OCI-LY1 (cell line): ENCODE measurements around the gene LMLN.

Experiments used
- EZH2 ChIP-seq: fragments of 200-600 bp; sonication (generic), shearing (Covaris generic); IDR thresholded peaks from 2 replicates; pipeline ENCODE4 v1.8.0; 2017; ENCODE audit warnings: borderline replicate concordance, mixed run types, mild to moderate bottlenecking, antibody characterized with exemption, low read length, moderate library complexity, mixed read lengths
- TF ChIP-seq, protein P1 (sequence below): fragments of 200-600 bp; sonication (generic), shearing (Covaris generic); IDR thresholded peaks from 2 replicates; pipeline ENCODE4 v1.5.1; 2017; ENCODE audit warnings: mild to moderate bottlenecking, antibody characterized with exemption, low read length, moderate library complexity, mixed read lengths

DNA sequence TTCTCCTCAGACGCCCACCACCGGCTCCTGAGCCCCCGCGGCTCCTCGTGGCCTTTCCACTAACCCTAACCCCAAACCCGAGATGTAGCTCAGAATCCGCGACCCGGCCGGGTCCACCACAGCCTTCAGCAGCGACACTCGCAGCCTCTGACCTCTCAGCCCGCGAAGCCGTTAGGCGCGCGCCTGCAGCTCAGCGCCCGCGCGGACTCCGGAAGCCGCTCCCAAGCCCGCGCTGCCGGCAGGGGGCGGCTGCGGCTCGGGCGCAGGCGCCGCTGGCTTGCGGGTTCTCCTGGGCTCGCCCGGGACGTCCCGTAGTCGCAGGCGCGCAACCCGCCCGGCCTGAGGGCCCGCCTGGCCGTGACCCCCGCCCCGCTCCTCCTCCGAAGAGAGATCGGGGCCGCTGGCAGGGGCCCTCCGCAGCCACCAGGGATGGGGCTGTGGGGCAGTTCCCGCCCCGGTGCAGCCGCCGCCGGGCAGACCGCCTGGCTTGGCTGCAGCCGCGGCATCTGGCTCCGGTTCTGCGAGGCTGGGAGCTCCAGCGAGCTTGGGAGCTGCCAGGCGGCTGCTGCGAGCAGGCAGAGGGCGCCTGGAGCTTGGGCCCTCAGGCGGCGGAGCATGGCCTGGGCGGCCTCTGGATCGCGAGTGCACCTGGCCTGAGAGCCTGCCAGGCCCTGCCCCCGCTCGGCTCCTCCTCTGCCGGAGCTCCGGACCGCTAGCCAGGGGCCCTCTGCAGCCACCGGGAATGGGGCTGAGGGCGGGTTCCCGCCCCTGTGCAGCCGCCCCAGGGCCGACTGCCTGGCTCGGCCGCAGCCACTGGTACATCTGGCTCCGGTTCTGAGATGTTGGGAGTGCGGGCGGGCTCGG is 120.7 kb downstream of the LMLN start:
- TF ChIP-seq, protein P1, sequence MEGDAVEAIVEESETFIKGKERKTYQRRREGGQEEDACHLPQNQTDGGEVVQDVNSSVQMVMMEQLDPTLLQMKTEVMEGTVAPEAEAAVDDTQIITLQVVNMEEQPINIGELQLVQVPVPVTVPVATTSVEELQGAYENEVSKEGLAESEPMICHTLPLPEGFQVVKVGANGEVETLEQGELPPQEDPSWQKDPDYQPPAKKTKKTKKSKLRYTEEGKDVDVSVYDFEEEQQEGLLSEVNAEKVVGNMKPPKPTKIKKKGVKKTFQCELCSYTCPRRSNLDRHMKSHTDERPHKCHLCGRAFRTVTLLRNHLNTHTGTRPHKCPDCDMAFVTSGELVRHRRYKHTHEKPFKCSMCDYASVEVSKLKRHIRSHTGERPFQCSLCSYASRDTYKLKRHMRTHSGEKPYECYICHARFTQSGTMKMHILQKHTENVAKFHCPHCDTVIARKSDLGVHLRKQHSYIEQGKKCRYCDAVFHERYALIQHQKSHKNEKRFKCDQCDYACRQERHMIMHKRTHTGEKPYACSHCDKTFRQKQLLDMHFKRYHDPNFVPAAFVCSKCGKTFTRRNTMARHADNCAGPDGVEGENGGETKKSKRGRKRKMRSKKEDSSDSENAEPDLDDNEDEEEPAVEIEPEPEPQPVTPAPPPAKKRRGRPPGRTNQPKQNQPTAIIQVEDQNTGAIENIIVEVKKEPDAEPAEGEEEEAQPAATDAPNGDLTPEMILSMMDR: peak; percentile 55
- no peak for TF ChIP-seq EZH2
